ENCODE results near the gene PFN1.

The PFN1 gene

DNA sequence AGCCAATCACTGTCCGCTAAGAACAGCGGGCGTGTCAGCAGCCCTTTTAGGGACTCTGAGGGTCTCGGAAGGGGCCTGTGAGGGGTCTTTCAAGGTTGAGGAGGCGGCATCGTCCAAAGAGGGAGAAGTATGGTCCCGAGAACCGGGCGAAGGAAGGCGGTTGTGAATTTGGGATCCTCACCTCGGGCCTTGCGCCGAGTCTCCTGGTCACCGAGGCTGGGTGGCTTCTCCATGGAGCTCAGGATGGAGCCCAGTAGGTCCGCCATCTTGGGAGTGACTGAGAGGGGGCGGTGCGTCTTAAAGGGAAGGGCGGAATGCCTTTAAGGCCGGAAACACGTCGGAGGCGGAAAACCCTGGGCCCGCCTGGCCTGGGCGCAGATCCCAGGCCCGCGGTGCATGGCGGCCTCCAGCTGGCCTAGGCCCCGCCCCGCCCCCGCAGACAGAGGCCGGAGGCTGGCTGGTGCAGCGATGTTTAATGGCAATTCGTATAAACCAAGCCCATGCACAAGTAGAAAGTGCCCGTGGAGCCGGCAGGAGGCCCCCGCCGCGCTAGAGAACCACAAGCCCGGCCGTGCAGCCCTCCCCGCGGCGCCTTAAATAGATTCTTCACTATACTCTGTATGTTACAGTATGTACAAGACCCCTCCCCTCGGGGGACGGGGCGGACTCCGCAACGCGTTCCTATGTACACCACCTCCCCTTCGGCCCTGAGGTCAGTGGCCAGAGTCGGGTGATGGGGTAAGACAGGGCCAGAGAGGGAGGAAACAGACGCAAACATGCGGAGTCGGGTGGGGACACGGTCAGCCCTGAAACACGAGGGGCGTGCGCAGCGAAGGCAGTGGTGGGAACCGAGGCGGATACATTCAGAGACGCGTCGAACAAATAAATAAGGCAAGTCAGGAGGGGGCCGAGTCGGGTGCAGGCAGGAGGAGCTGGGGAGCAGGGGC is 19.5 kb upstream of the PFN1 start, which contains the start of gene SPAG7:
SPAG7 (minus strand) TSS at position 279 of the 947 bp plus-strand sequence; CDS start at position 266, 13 bp downstream.
- DNase-seq = peak; percentile 74

DNA sequence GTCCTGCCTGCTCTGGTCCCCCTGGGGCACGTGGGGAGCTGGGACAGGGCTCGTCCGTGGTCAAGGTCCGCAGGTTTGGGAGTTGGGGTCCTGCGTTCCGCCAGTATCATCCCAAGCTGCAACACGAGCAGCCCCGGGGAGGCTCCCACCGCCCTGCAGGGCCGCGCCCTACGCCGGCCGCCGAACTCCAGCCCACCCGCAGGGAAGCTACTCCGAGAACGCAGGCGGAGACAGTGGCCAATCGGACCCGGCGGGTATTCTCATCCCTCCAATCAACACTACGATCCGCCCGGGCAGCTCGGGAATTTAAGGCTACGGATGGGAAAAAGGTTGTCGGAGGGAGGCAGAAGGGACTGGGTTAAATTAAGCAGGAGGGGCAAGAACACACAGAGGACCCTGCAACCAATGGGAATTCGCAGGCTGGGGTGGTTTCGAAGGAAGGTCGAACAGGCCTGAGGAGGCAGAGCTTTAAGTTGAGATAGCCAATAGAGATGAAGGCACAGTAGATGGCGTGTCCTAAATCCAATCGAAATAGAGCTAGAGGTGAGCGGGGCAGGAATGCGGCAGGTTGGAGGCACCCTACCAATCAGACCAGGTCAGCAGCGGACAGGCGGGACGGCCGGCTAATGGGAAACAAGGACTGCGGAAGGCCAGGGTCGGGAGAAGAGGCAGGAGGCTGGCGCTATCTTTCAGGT is 18.7 kb upstream of the PFN1 start:
- DNase-seq = peak; percentile 94

DNA sequence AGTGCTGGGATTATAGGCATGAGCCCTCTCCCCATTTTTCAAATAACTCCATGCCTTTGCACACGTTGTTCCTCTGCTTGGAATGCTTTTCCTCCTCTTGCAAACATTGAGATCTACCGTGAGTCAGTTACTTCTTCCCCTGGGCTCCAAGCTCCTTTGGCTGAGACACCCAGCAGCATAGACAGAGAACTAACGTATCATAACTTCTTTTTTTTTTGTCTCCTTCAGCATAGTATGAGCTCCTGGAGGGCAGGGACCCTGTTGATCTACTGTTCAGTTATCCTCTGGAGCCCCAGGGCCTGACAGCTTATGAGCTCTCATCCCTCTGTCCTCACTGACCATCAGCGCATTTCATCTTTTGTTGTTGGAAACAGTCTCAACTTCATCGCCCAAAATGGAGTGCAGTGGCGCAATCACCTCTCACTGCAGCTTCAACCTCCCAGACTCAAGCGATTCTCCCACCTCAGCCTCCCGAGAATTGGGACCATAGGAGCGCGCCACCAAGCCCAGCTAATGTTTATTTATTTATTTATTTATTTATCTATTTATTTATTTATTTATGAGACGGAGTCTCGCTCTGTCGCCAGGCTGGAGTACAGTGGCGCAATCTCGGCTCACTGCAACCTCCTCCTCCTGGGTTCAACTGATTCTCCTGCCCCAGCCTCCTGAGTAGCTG is 17.1 kb upstream of the PFN1 start:
- DNase-seq = no peak

DNA sequence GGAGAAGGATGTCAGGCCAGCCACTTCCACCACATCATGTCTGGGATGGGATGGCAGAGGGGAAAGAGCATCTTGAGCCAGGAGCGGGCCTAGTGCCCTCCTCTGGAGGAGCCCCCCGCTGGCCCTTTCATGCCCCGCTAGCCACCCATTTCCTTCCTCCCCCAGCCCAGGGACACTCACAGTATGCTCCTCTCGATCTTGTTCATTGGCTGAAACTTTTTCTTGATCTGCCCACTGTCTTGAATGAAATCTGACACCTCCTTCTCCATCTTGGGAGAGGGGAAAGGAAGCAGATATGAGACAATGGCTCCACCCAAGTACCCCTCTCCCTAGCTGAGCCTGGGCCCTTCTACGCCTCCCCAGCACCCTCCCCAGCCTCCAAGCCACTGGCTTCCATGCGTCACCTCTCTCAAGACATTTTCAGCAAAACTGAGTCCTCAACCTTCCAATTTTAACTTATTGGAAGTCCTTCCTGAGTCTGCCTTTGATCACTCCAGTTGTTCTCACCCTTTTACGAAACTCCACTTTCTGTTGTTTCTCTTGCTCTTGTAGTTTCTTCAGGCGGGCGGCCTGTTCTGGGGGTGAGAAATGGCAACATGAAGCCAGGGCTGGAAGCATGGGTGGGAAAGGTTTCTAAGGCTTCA is 12.1 kb upstream of the PFN1 start:
- no peak for DNase-seq

DNA sequence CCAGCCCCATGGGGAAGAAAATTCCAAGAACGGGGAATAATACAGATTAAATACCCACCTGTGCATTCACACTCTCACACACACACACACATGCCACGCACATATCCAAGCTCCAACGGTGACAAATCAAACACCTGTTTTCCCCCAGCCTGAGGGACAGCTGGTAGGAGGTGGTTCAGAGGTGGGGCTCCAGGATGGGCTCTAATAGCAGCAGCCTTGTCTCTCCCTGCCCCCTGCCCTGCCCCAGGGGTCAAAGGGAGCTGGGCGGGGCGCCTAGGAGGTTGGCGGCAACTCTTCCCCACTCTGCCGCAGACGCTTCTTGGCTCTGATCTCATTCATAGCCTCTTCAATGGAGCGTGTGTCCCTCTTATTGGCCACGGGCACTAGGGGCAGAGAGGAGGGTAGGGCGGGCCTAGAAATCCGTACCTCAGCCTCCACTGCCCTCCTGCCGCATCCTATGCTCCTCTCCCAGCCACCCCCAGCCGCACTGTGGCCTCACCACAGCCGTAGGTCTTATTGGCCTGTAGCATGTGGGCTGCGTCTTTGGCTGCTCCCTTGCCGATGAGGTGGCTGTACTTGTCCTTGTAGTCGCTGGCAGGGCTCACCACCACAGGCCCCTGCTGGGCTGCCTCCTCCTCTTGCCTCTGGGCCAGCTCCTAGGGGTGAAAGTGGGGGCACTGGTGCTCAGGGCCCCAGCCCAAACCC is 11.1 kb upstream of the PFN1 start:
- no peak for DNase-seq

DNA sequence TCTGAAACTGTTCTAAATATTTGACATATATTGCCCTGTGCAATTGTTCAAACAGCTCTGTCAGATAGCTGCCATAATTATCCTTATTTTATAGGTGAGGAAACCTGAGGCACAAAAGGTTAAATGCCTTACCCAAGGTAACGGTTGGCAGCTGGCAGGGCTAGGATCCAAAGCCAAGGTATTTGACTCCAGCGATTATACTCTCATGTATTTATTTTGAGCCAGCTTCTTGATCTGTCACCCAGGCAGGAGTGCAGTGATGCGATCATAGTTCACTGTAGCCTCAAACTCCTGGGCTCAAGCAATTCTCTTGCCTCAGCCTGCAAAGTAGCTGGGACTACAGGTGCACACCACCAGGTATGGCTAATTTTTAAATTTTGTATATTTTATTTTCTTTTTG is 9.8 kb upstream of the PFN1 start:
- DNase-seq = no peak

DNA sequence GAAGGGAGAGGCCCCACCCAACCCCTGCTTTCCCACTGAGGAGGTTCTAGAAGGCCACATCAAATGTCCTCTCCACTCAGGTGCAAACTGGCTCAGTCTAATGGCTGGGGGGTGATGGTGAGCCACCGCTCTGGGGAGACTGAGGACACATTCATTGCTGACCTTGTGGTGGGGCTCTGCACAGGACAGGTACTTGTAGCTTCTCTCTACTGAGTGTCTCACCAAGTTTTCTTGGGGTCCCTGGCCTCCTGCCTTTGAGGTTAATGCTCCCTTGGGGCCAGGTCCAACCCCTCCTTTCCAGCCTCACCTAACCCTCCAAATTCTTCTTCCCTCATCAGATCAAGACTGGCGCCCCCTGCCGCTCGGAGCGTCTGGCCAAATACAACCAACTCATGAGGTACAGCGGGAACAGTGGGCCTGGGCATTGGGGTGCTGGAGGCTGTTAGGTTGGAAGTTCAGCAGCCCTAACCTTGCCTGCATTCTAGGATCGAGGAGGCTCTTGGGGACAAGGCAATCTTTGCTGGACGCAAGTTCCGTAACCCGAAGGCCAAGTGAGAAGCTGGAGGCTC is 8.2 kb upstream of the PFN1 start:
- no peak for DNase-seq

DNA sequence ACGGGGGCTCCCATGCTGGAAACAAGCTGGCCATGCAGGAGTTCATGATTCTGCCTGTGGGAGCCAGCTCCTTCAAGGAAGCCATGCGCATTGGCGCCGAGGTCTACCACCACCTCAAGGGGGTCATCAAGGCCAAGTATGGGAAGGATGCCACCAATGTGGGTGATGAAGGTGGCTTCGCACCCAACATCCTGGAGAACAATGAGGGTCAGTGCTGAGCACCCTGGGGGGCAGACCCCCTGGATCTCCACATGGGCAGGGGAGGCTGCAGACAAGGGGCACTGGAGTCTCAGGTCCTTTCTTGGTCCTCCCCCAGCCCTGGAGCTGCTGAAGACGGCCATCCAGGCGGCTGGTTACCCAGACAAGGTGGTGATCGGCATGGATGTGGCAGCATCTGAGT is 6.8 kb upstream of the PFN1 start:
- DNase-seq = no peak

DNA sequence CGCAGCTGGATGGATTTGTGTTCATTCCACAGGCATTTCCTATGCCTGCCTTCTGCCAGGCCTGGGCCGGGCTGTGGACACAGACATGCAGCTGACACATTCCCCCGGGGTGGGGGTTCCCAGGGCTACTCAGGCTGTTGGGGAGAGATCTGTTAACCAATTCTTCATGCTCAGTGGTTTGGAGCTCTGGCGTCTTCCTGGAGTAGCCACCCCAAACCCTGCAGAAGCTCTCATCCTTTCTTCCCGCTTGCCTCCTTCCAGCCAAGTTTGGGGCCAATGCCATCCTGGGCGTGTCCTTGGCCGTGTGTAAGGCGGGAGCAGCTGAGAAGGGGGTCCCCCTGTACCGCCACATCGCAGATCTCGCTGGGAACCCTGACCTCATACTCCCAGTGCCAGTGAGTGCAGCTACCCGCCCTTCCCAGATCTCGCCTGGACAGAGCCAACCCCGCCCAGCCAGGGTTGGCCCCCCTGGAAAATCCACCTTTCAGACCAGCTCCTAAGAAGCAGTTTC is 5.2 kb upstream of the PFN1 start:
- no peak for DNase-seq

DNA sequence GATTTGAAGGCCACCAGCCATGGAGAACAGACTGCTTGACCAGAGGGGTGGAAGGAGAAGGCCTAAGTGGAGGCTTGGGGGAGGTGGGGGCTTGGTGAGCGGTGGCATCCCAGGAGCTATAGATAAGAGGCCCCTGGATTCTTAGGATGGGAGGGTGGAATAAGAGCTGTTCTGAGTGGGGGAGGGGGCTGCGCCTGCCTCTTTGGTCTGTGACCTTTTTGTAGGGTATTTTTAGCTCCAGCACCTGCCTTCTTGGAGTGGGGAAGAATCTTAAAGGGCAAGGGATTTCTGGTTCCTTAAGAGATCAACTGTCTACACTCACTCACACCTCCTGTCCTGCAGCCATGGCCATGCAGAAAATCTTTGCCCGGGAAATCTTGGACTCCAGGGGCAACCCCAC is 3.2 kb upstream of the PFN1 start:
- no peak for DNase-seq

DNA sequence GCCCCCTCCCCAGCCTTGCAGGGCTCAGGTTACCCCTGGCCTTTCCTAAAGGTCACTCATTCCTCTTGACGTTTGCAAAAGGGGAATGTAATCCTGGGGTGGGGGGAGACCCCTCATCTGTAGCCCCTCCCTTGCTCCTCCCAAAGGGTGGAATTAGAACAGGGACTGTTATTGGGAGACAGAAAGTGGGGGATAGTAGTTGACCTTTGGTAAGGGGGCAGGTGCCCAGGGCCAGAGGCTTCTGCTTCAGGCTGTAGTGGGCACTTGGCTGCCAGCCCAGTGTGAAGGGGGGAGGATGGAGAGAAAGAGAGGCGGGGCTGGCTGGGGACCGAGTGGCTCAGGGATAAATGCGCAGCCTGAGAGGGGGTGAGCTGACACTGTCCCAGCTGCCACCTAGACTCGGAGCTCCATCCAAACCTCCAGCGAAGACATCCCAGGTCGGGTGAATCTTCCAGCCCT is 2.4 kb upstream of the PFN1 start, which contains the start of gene ENO3:
ENO3 (plus strand) TSS at position 374 of the 459 bp plus-strand sequence. CDS start 711 bp downstream, outside the sequence.
- no peak for DNase-seq

DNA sequence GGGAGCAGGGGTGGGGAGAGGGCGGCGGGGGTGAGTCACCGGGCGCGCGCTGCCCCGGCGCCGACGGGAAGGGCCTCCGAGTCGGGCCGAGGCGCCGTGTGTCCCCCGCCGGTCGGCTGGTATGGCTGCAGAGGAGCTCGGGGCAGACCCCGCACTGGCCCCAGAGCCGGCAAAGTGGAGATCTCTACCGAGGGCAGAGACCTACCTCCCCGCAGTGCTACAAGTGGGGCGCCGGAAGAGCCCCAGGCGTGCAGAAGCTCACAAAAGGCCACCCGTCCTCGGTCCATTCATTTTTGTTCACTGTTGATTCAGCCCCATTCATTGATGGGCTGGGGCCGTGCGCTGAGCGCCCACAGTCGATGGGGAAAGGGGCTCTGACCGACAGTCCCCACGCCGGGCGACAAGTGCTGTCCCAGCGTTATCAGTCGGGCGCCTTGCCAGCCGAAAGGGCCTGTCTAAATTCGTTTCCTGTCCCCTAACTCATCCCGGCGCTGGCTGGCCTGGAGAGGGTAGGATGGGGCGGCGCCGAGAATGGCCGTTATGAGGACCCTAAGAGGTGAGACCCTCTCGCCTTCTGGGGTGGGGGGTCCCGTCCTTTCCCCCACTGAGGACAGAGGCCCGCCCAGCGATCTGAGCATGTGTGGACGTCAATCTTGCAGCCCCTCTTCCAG is 1.9 kb upstream of the PFN1 start:
- DNase-seq = no peak

DNA sequence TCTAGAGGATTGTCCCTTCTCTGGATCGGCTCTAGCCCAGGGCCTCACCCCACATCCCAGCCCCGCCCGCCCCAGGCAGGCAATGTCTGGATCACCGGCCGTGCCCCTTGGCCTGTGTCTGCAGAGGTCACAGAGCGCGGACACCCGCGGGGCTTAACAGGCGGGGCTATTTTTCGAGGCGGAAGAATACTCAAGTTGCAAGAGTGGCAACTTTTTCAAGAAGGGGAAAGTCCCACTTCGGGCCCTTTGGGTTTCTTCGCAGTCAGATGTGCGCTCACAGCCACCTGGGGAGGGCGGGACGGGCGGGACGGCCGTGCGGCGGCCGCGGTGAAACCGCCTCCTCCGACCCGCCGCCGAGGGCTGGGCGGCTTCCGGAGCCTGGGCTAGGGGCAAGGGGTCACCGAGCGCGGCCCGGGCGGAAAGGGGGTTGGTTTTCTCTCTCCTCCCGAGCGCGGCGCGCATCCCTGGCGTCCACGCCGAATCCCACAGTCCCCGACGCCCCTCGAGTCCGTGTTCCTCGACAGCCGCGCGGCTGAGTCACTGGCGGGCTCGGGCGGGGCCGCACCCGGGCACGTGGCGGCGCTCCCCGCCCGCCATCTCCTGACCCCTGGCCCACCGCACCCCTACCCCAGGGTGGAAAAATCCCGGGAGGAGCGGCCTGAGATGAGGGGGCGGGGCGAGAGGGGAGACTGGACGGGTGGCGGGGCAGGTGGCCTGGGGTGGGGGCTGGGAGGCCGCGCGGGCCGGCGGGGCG is 1.2 kb upstream of the PFN1 start:
- peak; percentile 39 for DNase-seq

DNA sequence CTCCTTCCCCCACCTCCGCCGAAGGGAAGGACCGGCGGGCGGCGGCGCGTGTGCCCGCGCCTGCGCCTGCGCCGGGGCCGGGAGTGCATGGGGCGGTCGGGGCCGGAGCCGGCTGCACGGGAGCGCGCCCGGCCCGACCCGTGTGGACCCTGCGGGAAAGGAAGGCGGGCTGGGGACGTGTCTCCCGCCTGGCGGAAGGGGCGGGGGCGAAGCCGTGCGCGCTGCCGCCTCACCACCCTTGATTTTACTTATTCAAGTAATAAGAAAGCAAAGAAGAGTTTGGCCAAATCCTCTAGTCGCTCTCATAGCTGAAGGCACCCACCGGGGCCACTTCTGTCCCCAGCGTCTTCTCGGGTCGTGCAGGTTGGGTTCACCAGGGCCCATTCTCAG is 596 bp upstream of the PFN1 start:
- peak; percentile 69 for DNase-seq

DNA sequence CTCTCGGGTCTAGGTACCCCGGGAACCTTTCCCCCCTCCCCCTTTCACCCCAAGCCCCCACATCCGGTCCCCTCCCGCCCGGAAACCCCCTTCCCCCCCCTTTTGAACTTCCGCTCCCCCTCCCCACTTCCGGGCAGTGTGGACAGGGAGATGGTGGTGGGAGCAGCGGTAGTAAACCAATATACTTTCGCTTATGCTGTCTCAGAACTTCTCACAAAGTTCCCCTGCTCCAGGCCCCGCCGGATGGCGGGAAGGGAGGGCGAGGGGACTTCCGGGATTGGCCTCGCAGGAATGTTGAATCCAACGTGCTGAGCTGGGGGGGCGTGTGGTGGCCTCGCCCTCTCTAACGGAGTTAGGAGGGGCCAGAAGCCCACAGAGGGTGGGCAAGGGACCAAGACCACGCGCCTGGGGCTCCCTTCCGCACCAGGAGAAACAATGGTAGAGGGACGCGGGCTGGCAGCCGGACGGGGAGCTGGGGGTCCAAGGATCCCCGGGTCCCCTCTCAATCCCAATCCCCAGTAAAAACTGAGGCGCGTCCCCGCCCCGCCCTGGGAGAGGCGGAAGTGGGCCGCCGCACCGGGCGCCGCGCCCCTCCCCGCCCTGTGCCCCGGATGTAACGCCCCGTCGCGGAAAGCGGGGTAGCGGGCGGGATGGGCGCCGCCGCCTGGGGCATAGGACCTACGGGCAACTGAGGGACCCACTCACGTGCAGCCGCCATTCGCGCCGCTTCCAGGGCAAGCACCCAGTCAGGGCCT is 742 bp downstream of the PFN1 start:
- DNase-seq = peak; percentile 28

DNA sequence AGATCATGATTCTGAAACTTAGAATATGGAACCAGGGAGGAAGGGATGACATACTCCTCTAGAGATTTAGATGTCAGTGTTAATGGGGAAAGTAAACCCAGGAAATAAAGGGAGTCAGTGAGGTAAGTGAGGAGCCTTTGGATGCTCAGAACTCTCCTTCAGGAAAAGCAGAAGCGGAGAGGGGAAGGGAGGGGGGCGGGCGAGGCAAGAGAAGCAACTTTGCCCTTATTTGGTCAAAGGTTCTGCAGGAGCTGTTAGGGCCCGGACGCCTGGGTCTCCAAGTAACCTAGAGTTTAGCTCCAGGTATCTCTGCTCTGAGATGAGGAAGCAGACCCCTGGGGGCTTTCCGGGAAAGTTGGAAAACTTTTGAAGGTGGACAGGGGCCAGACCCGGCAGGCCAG is 1.3 kb downstream of the PFN1 start:
- peak; percentile 45 for DNase-seq

DNA sequence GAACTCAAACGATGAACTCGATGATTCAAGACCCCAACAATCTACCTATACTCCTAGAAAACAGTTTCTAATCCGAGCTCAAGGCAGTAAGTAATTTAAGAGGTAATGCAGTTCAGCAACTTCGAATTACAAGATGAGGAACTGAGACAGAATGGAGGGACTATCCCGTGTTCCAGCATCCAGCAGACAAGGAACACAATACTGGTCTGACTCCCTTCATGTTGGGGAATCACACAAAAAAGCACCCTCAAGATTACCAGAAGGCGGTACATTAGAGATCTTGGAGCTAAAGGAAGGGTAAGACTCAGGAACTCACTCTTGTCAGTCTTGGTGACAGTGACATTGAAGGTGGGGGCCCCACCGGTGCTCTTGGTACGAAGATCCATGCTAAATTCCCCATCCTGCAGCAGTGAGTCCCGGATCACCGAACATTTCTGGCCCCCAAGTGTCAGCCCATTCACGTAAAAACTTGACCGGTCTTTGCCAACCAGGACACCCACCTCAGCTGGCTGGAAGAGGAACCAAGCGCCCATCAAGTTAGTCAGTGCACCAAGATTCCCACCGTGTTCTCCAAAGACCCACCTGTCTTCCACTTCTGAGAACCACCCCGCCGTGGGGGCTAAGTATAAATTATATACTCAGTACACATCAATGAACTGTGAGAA is 1.9 kb downstream of the PFN1 start:
- DNase-seq = no peak

DNA sequence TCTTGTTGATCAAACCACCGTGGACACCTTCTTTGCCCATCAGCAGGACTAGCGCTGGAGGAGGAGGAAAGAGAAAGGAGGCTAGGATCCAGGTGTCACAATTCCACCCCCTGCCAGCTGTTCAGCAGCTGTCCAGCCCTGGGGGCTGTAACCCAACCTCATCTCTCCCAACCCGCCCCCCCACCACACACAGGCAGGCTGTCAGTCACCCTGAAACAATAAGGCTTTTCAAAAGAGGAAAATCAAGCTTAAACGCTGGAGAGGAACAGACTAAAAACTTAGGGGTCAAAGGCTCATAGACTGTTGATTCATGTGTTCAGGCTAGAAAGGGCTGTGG is 2.4 kb downstream of the PFN1 start:
- DNase-seq = no peak
